Measurements from ENCODE around the gene ARL8A. TPM values are rescaled to one million over a fixed set of nuclear protein-coding genes. Genes with fewer than 3 reads are reported as not detected.
A peak's percentile ranks its signal among the peaks of the same experiment; 100 is the strongest.
"Not testable (repeated sequence)": the region's sequence is repeated elsewhere in the genome, so short reads cannot be mapped to it uniquely, and the experiment has no call there.

Gene ARL8A
- total RNA-seq, 2 experiments from 2014 or later, result 62.4 to 63.8 TPM

DNA sequence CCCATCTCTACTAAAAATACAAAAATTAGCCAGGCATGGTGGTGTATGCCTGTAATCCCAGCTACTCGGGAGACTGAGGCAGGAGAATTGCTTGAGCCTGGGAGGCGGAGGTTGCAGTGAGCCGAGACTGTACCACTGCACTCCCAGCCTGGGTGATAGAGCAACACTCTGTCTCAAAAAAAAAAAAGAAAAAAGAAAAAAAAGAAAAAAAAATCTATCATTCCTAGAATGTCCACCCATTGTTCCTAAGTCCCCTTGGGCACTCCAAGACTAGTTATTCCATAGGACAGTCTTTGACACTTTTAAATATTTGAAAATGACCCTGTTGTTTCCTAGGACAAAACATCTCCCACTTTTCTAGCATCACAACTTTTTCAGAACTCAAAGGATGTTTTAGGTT lies 3.1 kb downstream of the ARL8A start:
- not testable (repeated sequence) for H3K27me3 Mint-ChIP-seq, H3K4me3 Mint-ChIP-seq, H3K9me3 Mint-ChIP-seq, H3K27ac Mint-ChIP-seq, DNase-seq
- peaks cover 18% of the 10 kb centered on the region for H3K36me3 Mint-ChIP-seq (ENCODE audit: low read depth)
- ChIA-PET POLR2A (interaction anchor here (7.0 to 9.2 kb wide), 2 partner anchors 14 to 21 kb away, joined by 68 to 174 read pairs; partner anchors contain the start of gene PTPN7), CTCF (interaction anchor here (1.4 kb wide), 1 partner anchor 19 kb away, joined by 5 read pairs; the partner anchor contains the start of gene PTPN7)
- H3K4me1 Mint-ChIP-seq, result peaks cover 39% of the 10 kb centered on the region

DNA sequence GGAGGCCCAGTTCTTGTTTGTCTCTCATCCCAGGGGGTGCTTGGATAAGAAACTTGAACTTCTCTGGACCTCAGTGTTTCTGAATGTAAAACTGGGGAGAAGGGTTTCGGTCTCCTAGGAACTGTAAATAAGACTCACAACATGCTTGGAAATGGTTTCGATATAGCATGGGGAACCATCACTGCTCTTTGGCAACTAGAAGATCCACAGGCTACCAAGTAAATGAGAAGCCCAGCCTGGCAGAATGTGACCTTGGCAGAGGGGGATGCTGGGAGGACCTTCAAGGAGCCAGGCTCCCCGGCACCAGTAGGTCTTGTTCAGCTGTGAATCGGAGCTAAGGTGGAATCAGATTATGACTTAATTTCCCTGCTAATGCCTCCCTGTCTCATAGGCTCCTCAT lies 3.7 kb downstream of the ARL8A start:
- H3K9me3 Mint-ChIP-seq, result no peaks in the 10 kb centered on the region
- POLR2A ChIA-PET, result no interaction called here
- CTCF ChIA-PET, result interaction anchor here (1.4 kb wide), 1 partner anchor 14 kb away, joined by 6 read pairs; no protein-coding TSS in a partner anchor
- DNase-seq, result no peak
- H3K27ac Mint-ChIP-seq, result no peak overlapping the region
- H3K27me3 Mint-ChIP-seq, result no peaks in the 10 kb centered on the region
- H3K36me3 Mint-ChIP-seq (ENCODE audit: low read depth), result peaks cover 19% of the 10 kb centered on the region
- peaks cover 34% of the 10 kb centered on the region for H3K4me1 Mint-ChIP-seq
- H3K4me3 Mint-ChIP-seq, result no peak overlapping the region

DNA sequence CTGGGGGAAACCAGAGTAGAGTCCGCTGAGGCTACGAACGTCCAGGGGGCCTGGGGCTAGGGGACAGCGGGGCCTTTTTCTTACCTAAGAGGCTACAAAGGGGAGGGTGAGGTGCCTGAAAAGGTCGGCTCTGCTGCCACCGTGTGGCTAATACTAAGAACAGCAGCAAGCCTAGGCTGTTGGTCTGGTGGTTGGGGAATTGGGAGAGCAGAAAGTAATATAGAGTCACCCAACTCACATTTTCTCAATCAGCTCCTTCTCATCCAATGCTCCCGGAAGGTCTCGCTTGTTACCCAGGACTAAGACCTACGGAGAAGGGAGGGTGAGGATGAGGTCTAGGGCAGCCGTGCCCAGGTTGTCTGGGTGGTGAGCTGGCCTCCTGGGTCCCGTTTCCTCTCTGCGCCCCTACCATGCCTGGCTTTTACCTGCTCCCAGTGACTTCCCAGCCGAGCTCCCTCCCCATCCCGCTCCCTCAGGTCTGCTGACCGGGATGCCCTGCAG lies 9.3 kb downstream of the ARL8A start:
- ChIA-PET POLR2A (interaction anchor here (0.8 to 2.4 kb wide), 6 partner anchors 9 to 248 kb away, joined by 3 to 10 read pairs (median 4); partner anchors contain the start of genes ARL8A and PTPN7), CTCF (interaction anchor here (0.6 to 4.8 kb wide), 22 partner anchors 8 to 240 kb away, joined by 3 to 22 read pairs (median 5); partner anchors contain the start of genes ARL8A, ELF3 and GPR37L1)
- Mint-ChIP-seq H3K9me3 (no peaks in the 10 kb centered on the region), H3K27me3 (no peaks in the 10 kb centered on the region), H3K36me3 (ENCODE audit: low read depth) (peaks cover 29% of the 10 kb centered on the region), H3K4me1 (peaks cover 7% of the 10 kb centered on the region), H3K27ac (no peak overlapping the region), H3K4me3 (no peak overlapping the region)
- DNase-seq, result peak; percentile 61

DNA sequence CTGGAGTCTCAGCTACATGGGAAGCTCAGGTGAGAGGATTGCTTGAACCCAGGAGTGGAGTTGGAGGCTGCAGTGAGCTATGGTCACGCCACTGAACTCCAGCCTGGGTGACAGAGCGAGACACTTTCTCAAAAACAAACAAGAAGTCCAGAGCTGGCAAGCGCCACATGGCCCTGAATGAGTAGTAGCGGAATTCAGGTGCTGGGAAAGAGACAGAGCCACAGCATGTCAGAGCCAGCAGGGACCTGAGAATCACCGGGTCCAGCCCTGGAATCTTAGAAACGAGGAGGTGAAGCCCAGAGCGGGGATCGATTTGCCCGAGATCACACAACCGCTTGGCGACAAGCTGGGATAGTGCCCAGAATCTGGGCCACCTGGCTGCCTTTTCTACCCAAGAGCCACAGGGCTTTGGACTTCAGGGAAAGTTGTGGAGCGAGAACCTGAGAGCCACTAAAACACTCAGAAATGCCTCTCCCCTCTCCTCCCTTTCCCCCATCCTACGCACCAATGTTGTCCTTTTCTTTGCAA lies 9.8 kb downstream of the ARL8A start:
- CTCF ChIA-PET, result interaction anchor here (1.1 to 4.8 kb wide), 15 partner anchors 9 to 239 kb away, joined by 3 to 22 read pairs (median 6); partner anchors contain the start of genes ARL8A, ELF3 and GPR37L1
- POLR2A ChIA-PET, result interaction anchor here (1.3 to 2.4 kb wide), 4 partner anchors 9 to 26 kb away, joined by 3 to 10 read pairs (median 5); partner anchors contain the start of genes ARL8A and PTPN7
- no peaks in the 10 kb centered on the region for H3K9me3 Mint-ChIP-seq

DNA sequence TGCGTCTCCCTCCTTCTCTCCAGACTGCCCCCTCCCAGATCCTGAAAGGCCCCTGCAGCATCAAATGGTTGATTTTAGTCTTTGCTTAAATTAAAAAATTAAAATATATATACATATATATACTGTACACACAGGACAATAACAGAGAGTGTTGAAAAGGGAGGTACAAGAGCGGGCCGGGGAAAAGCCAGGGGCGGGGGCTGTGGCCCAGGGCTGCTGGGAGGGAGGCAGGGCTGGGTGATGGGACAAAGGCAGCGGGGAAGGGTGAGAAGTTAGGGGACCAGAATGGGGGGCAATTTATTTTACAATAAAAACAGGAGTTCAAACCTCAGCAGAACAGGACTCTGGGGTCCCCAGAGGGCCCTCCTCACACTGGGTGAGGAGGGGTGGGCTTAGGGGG lies 10.5 kb downstream of the ARL8A start:
- ChIA-PET CTCF (interaction anchor here (1.1 to 4.8 kb wide), 10 partner anchors 9 to 238 kb away, joined by 3 to 22 read pairs (median 7); partner anchors contain the start of genes ARL8A and ELF3), POLR2A (interaction anchor here (1.6 to 2.4 kb wide), 2 partner anchors 10 to 26 kb away, joined by 4 to 10 read pairs; partner anchors contain the start of genes ARL8A and PTPN7)
- peaks cover 5% of the 10 kb centered on the region for H3K4me1 Mint-ChIP-seq
- H3K36me3 Mint-ChIP-seq (ENCODE audit: low read depth), result peaks cover 29% of the 10 kb centered on the region
- H3K9me3 Mint-ChIP-seq, result no peaks in the 10 kb centered on the region
- H3K27me3 Mint-ChIP-seq, result no peaks in the 10 kb centered on the region
- no peak overlapping the region for H3K27ac Mint-ChIP-seq
- no peak for DNase-seq
- H3K4me3 Mint-ChIP-seq, result no peak overlapping the region

More for the DNA sequence above, 9.8 kb downstream of the ARL8A start:
- Mint-ChIP-seq H3K36me3 (ENCODE audit: low read depth) (peaks cover 29% of the 10 kb centered on the region), H3K4me1 (peaks cover 7% of the 10 kb centered on the region), H3K4me3 (no peak overlapping the region), H3K27me3 (no peaks in the 10 kb centered on the region), H3K27ac (no peak overlapping the region)
- DNase-seq, result no peak

DNA sequence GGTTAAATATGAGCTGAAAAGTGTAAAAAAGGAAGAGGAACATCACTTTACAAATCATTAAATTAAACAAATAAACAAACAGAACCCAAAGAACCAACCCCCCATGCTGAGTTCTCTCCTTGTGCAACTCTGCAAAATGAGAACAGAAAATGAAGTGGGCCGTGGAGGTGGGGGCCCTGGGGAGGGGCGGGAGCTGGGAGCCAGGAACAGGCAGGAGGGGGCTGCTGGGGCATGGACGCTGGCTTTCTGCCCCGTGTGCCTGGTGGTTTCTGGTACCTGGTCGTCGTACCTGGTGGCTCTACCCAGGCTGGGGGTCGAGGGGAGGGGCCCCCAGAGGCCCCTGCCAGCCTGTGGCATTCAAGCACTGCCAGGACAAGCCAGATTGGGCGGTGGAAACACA lies 11.0 kb downstream of the ARL8A start:
- no peaks in the 10 kb centered on the region for H3K27me3 Mint-ChIP-seq
- DNase-seq, result no peak
- POLR2A ChIA-PET, result no interaction called here
- CTCF ChIA-PET, result interaction anchor here (1.8 to 4.8 kb wide), 4 partner anchors 10 to 238 kb away, joined by 6 to 22 read pairs (median 15); partner anchors contain the start of gene ARL8A
- H3K27ac Mint-ChIP-seq, result no peak overlapping the region
- no peak overlapping the region for H3K4me3 Mint-ChIP-seq
- H3K4me1 Mint-ChIP-seq, result peaks cover 4% of the 10 kb centered on the region
- peaks cover 29% of the 10 kb centered on the region for H3K36me3 Mint-ChIP-seq (ENCODE audit: low read depth)
- H3K9me3 Mint-ChIP-seq, result no peaks in the 10 kb centered on the region

DNA sequence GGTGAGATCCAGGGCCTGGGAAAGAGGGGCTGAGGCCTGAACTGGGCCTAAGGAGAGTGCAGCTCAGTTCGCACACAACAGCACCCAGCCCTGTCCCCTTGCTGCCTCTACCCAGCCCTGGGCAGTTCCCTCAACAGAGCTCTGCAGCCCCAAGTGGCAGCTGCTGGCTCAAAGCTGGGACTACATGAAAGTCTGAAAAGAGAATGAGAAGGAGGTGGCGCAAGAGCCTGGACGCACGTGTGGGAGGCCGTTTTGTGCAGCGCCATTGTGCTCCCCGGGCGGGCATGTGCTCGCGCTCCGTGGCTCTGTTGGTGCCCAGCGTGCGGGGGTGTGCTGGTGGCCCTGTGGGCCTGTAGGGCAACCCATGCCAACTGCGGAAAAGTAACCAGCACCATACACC lies 11.5 kb downstream of the ARL8A start:
- no peak for DNase-seq
- POLR2A ChIA-PET, result interaction anchor here (1.0 kb wide), 1 partner anchor 11 kb away, joined by 3 read pairs; no protein-coding TSS in a partner anchor
- CTCF ChIA-PET, result interaction anchor here (0.7 to 4.8 kb wide), 6 partner anchors 9 to 237 kb away, joined by 3 to 22 read pairs (median 8); partner anchors contain the start of gene ARL8A
- Mint-ChIP-seq H3K4me3 (no peak overlapping the region), H3K36me3 (ENCODE audit: low read depth) (peaks cover 26% of the 10 kb centered on the region), H3K4me1 (peaks cover 4% of the 10 kb centered on the region), H3K27me3 (no peaks in the 10 kb centered on the region), H3K9me3 (no peaks in the 10 kb centered on the region), H3K27ac (no peak overlapping the region)

DNA sequence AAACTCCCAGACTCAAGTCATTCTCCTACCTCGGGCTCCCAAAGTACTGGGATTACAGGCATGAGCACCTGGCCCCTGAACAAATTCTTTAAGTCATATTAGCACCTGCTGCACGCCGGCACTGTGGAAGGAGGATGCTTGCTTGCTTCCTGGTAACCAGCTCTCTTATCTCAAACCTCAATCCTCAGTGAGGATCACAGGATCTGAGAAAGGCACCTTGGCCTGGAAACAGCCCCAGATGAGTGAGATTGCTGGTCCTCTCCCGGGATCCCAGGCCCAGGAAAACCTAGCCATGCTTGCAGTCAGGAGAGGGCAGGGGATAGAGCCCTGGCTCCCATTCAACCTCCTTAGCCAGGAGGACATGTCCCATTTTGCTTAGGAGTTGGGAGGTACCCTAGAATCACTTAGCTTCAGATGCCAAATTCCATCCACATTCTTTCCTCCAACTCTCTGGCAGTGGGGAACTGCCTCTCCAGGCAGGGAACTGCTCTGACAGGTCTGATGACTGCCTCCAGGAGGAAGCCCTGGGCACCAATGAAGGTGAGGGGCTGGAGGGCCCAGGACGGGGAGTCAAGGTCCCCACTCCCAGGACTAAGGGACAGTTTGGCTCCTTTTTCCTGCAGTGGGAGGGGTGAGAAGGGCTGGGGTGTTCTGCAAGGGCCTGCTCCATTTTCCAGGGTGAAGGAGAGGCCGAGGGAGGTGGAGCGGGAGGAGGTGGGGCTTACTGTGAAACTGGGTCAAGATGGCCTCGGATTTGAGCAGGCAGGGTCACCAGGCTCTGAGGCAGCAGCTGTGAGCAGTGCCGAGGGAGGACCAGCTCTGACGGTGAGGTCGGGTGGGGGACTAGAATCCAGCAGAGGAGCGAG lies 12.3 kb downstream of the ARL8A start:
- peaks cover 22% of the 10 kb centered on the region for H3K36me3 Mint-ChIP-seq (ENCODE audit: low read depth)
- peaks cover 4% of the 10 kb centered on the region for H3K4me1 Mint-ChIP-seq
- no peak overlapping the region for H3K4me3 Mint-ChIP-seq
- H3K27me3 Mint-ChIP-seq, result peaks cover 1% of the 10 kb centered on the region
- no peaks in the 10 kb centered on the region for H3K9me3 Mint-ChIP-seq
- POLR2A ChIA-PET, result interaction anchor here (1.0 kb wide), 1 partner anchor 12 kb away, joined by 3 read pairs; no protein-coding TSS in a partner anchor
- CTCF ChIA-PET, result interaction anchor here (0.6 to 4.8 kb wide), 5 partner anchors 8 to 787 kb away, joined by 3 to 22 read pairs (median 3); partner anchors contain the start of gene ELF3
- peak overlapping the region; percentile 44 for H3K27ac Mint-ChIP-seq
- no peak for DNase-seq

DNA sequence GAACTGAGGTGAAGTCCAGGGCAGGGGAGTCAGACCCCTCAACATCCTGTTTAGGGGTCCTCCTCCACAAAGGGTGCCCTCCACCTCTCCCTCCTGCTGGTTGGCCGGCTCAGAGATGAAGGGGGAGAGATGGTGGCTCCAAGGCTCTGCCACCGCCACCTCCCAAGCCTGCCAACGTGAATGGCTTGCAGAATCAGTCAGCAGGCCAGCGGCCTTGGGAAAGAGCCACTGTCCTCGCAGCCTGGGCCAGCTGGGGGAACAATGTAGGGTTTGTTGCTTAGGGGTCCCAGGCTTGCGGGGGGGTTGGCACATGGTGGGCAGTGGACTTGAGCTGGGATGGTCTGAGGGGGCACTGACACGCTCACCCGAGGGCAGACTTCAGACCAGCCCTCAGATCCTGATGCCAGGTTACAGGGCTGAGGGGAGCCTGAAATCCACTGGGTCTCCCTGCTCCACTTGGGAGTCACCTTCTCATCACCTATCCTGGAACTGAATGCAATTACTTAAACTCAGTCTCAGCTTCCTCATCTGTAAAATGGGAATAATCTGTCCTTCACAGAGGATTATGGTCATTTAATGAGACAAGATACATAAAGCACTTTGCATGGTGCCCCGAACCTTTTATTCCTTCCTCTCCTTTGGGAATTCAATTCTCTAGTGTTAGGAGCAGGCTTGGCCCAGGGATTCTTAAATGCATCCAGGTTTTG lies 13.6 kb downstream of the ARL8A start:
- peaks cover 4% of the 10 kb centered on the region for H3K4me1 Mint-ChIP-seq
- peaks cover 22% of the 10 kb centered on the region for H3K36me3 Mint-ChIP-seq (ENCODE audit: low read depth)
- H3K27ac Mint-ChIP-seq, result no peak overlapping the region
- CTCF ChIA-PET, result interaction anchor here (1.3 to 1.8 kb wide), 2 partner anchors 131 kb away, joined by 3 to 7 read pairs; no protein-coding TSS in a partner anchor
- H3K9me3 Mint-ChIP-seq, result no peaks in the 10 kb centered on the region
- no peak overlapping the region for H3K4me3 Mint-ChIP-seq
- POLR2A ChIA-PET, result interaction anchor here (1.1 kb wide), 1 partner anchor 15 kb away, joined by 5 read pairs; no protein-coding TSS in a partner anchor
- peaks cover 2% of the 10 kb centered on the region for H3K27me3 Mint-ChIP-seq
- no peak for DNase-seq

DNA sequence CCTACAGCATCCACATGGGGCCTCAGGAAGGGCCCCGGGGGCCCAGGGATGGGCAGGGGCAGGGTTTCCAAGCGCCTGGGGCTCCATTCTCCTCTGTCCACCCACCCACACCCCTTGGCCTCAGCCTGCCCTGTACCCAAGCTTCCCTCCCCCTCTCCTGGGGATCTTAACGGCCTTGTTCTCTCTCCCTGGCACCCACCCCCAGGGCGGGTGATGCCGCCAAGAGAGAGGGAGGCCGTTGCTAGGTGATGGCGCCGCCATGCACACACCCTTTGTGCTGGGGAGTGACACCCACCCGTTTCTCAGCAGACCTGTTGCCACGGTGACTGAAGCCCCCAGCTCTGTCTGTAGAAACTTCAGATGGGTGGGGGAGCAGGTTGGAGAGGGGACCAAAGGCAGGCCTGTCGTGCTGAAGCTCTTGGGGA lies 14.2 kb downstream of the ARL8A start:
- Mint-ChIP-seq H3K4me1 (peaks cover 4% of the 10 kb centered on the region), H3K4me3 (no peak overlapping the region), H3K36me3 (ENCODE audit: low read depth) (peaks cover 15% of the 10 kb centered on the region), H3K9me3 (no peaks in the 10 kb centered on the region), H3K27me3 (peaks cover 4% of the 10 kb centered on the region), H3K27ac (no peak overlapping the region)
- CTCF ChIA-PET, result interaction anchor here (0.7 to 1.3 kb wide), 2 partner anchors 55 to 130 kb away, joined by 3 to 4 read pairs; no protein-coding TSS in a partner anchor
- POLR2A ChIA-PET, result interaction anchor here (1.1 kb wide), 1 partner anchor 16 kb away, joined by 5 read pairs; no protein-coding TSS in a partner anchor
- no peak for DNase-seq

DNA sequence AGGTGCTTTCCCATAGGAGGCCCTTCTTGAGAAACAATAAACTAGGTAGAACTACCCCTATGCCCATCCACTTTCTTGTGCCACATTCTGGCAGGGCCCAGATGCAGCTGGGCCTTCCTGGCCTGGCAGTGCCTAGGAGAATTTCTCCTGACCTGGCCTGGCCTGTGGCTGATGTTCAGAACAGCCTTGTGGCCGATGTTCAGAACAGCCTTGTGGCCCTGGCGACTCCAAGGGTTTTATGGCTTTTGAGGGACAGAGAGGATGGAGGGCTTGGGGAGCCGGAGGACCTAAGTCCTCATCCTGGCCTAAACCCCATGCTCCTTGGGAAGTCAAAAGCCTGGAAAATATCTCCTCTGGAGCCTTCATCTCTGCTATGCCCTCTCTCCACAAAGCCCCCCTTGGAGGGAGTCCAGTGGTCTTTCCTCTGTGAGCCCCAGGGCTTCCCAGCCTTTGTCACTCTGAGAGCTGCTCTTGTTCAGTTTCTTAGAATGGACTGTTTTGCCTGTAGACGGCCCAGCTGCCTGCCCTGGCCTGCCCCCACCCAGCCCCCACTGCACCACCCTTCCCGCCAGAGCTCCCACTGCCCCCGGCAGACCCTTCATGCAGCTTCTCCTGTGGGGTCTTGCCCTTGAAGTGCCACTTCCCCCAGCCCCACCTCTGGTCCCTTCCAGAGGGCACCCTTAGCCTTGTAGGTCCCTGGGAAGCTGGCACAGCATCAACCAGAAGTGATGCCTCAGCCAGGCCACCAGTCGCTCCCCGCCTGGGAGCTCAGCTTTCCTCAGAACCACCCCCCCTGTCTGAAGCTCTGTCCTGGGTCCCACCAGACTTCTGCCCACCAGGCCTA lies 14.9 kb downstream of the ARL8A start:
- H3K4me3 Mint-ChIP-seq, result no peak overlapping the region
- peaks cover 4% of the 10 kb centered on the region for H3K4me1 Mint-ChIP-seq
- POLR2A ChIA-PET, result interaction anchor here (1.1 kb wide), 1 partner anchor 17 kb away, joined by 5 read pairs; no protein-coding TSS in a partner anchor
- no peak overlapping the region for H3K27ac Mint-ChIP-seq
- H3K9me3 Mint-ChIP-seq, result no peaks in the 10 kb centered on the region
- H3K27me3 Mint-ChIP-seq, result peaks cover 4% of the 10 kb centered on the region
- DNase-seq, result no peak
- peaks cover 12% of the 10 kb centered on the region for H3K36me3 Mint-ChIP-seq (ENCODE audit: low read depth)
- CTCF ChIA-PET, result interaction anchor here (0.7 to 1.3 kb wide), 3 partner anchors 44 to 130 kb away, joined by 3 to 4 read pairs (median 3); no protein-coding TSS in a partner anchor

All from activated CD4-positive, alpha-beta memory T cell treated with anti-CD3 and anti-CD28 coated beads, Interleukin-2, amount 10 ng/mL, durations not matched to agents 7 days and 5 days (primary cell).